Tibial artery (tissue), 4 donors: Measurements from ENCODE around the gene KDM3A.

Experiments
- DNase-seq, 2 donors: peaks; one replicate each; pipeline ENCODE4 v3.0.0-alpha.2; 2019
- H3K27ac ChIP-seq, 2 donors: fragments of 200-600 bp; sonication (generic) in 1 of 2; 1 replicate in 1 of 2; 2 replicates in 1 of 2; pipeline ENCODE4 v1.5.1; 2018 to 2019; ENCODE audit warnings: mild to moderate bottlenecking in 1 of 2
- H3K27me3 ChIP-seq, 2 donors: fragments of 200-600 bp; sonication (generic) in 1 of 2; one replicate each; pipeline versions ENCODE4 v1.5.1 to v1.6.0; 2016 to 2019
- H3K36me3 ChIP-seq, 3 donors: fragments of 200-600 bp; sonication (generic) in 2 of 3; one replicate each; pipeline ENCODE4 v1.5.1; 2016 to 2019; ENCODE audit warnings: mild to moderate bottlenecking in 2 of 3
- H3K4me1 ChIP-seq, 4 donors: fragments of 200-600 bp; sonication (generic) in 2 of 4; 1 replicate in 3 of 4; 2 replicates in 1 of 4; pipeline ENCODE4 v1.5.1; 2016 to 2019
- H3K4me3 ChIP-seq, 2 donors: fragments of 200-600 bp; sonication (generic) in 1 of 2; 1 replicate in 1 of 2; 2 replicates in 1 of 2; pipeline ENCODE4 v1.5.1; 2018 to 2019; ENCODE audit warnings: mild to moderate bottlenecking in 2 of 2
- H3K9me3 ChIP-seq, 3 donors: fragments of 200-600 bp; sonication (generic) in 1 of 3; one replicate each; pipeline ENCODE4 v1.5.1; 2016 to 2019
- intact Hi-C: fragments of 100-400 bp; cut with DNase I; formaldehyde crosslinking; loops from one replicate; pipeline ENCODE4 v1.15.0; 2023; ENCODE audit warnings: low total_unique reads
- TF ChIP-seq, protein P1 (sequence below), 2 experiments: fragments of 200-600 bp in 1 of 2; fragments of 450-650 bp in 1 of 2; IDR thresholded peaks; one replicate each; pipeline ENCODE4 v1.5.1; 2017 to 2019; ENCODE audit warnings: antibody characterized with exemption in 2 of 2, mild to moderate bottlenecking in 1 of 2, moderate library complexity in 1 of 2

Gene KDM3A

DNA sequence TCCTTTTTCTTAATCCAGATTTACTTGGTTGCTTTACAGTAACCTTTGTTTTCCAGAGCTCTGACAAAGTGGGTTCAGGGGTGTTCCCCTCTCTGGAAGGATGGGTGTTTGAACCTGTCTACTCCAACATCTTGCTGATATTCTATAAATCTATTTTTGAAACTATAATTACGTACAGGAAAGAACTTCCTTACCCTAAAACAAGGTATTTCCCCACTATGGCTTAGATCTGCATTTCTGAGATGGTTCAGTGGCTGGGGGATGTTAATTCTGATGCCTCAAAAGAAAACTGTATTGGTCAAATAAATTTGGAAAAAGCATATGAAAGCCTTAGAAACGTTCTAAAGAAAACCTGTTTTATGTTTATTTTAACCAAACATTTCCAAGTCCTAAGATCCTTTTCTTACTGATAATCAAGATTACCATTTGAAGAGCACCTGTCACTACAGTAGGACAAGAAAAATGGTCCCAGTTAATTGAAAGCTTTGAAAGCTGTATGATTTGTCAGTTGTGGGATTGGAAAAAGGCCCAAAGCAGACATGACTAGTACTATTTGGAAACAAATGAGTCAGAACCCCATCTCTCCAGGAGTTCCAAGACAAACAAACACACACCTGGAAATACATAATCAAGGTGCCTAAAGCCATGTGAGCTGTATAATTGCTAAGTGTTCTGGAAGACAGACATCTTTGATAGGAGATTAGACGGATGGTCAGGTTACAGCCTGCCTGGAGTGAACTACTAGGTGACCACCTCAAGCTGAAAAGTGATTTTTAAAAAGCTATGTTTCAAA, 57.5 kb downstream of the KDM3A start:
- H3K9me3 ChIP-seq: peaks cover 0 to 5% (median 0%) of the 10 kb centered on the region in 3 donors
- no peak overlapping the region for H3K4me3 ChIP-seq
- H3K27me3 ChIP-seq: no peaks in the 10 kb centered on the region
- TF ChIP-seq, protein P1, sequence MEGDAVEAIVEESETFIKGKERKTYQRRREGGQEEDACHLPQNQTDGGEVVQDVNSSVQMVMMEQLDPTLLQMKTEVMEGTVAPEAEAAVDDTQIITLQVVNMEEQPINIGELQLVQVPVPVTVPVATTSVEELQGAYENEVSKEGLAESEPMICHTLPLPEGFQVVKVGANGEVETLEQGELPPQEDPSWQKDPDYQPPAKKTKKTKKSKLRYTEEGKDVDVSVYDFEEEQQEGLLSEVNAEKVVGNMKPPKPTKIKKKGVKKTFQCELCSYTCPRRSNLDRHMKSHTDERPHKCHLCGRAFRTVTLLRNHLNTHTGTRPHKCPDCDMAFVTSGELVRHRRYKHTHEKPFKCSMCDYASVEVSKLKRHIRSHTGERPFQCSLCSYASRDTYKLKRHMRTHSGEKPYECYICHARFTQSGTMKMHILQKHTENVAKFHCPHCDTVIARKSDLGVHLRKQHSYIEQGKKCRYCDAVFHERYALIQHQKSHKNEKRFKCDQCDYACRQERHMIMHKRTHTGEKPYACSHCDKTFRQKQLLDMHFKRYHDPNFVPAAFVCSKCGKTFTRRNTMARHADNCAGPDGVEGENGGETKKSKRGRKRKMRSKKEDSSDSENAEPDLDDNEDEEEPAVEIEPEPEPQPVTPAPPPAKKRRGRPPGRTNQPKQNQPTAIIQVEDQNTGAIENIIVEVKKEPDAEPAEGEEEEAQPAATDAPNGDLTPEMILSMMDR (IDR thresholded peaks at IDR 0.05): no peak
- intact Hi-C loops: no loop called here
- H3K4me1 ChIP-seq: no peaks in the 10 kb centered on the region
- no peak for DNase-seq
- H3K27ac ChIP-seq: no peak overlapping the region
- H3K36me3 ChIP-seq: peaks cover 64 to 79% (median 78%) of the 10 kb centered on the region in 3 donors

DNA sequence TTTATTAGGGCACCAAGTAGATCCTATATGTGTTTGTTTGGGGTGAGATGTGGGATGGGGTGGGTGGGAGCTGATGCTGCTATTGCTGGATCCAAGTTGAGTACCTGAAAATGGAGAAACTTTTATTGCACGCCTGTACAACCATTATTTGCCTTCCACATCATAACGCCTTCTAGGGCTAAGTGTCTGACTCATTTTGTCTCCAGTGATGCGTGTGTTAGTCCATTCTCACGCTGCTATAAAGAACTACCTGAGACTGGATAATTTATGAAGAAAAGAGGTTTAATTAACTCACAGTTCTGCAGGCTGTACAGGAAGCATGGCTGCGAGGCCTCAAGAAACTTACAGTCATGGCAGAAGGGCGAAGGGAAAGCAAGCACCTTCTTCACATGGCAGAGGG, 58.2 kb downstream of the KDM3A start:
- Histone ChIP-seq H3K36me3 (peaks cover 68 to 76% (median 72%) of the 10 kb centered on the region in 3 donors), H3K27me3 (no peaks in the 10 kb centered on the region), H3K4me3 (no peak overlapping the region), H3K4me1 (no peaks in the 10 kb centered on the region), H3K27ac (no peak overlapping the region), H3K9me3 (peaks cover 0 to 5% (median 0%) of the 10 kb centered on the region in 3 donors)
- intact Hi-C loops: no loop called here
- TF ChIP-seq, protein P1 (IDR thresholded peaks at IDR 0.05): no peak
- DNase-seq: no peak

DNA sequence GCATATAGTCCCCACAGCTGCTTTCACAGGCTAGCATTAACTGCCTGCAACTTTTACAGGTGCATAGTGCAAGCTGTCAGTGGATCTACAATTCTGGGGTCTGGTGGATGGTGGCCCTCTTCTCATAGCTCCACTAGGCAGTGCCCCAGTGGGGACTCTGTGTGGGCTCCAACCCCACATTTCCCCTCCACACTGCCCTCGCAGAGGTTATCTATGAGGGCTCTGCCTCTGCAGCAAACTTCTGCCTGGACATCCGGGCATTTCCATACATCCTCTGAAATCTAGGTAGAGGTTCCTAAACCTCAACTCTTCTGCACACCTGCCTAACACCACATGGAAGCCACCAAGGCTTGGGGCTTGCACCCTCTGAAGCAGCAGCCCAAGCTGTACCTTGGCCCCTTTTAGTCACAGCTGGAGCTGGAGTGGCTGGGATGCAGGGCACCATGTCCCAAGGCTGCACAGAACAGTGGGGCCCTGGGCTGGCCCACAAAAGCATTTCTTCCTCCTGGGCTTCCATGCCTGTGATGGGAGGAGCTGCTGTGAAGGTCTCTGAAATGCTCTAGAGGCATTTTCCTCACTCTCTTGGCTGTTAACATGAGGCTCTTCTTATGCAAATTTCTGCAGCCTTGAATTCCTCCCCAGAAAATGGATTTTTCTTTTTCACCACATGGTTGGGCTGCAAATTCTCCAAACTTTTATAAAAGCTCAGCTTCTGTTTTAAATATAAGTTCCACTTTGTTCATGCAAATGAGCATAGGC, 59.3 kb downstream of the KDM3A start:
- H3K27me3 ChIP-seq: no peaks in the 10 kb centered on the region
- H3K9me3 ChIP-seq: peaks cover 0 to 5% (median 0%) of the 10 kb centered on the region in 3 donors
- H3K4me1 ChIP-seq: no peaks in the 10 kb centered on the region
- no peak for DNase-seq
- intact Hi-C loops: no loop called here
- no peak overlapping the region for H3K4me3 ChIP-seq
- TF ChIP-seq, protein P1 (IDR thresholded peaks at IDR 0.05): no peak
- H3K27ac ChIP-seq: no peak overlapping the region
- H3K36me3 ChIP-seq: peaks cover 69 to 77% (median 76%) of the 10 kb centered on the region in 3 donors

DNA sequence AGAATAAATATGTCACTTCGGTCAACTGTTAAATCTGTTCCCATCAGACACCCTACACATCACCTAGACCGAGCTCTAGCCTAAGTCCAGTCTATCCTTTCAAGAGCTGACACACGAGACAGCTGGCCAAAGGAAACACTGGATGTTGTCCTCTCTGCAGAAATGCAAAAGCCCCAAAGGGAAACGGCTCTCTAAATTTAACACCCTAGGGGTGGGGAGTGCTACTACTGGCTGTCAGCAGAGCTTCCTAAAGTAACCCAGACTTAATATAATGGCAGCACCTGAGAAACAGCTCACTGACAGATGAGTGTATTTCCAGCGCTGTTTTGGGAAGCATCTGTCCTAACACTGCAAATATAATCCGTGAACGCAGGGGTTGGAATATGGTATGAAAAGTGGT, 66.4 kb downstream of the KDM3A start:
- Histone ChIP-seq H3K36me3 (peaks cover 40 to 65% (median 55%) of the 10 kb centered on the region in 3 donors), H3K4me3 (no peak overlapping the region), H3K4me1 (no peaks in the 10 kb centered on the region), H3K9me3 (no peaks in the 10 kb centered on the region), H3K27me3 (no peaks in the 10 kb centered on the region), H3K27ac (no peak overlapping the region)
- no peak for DNase-seq
- TF ChIP-seq, protein P1 (IDR thresholded peaks at IDR 0.05): no peak
- intact Hi-C loops: no loop called here

DNA sequence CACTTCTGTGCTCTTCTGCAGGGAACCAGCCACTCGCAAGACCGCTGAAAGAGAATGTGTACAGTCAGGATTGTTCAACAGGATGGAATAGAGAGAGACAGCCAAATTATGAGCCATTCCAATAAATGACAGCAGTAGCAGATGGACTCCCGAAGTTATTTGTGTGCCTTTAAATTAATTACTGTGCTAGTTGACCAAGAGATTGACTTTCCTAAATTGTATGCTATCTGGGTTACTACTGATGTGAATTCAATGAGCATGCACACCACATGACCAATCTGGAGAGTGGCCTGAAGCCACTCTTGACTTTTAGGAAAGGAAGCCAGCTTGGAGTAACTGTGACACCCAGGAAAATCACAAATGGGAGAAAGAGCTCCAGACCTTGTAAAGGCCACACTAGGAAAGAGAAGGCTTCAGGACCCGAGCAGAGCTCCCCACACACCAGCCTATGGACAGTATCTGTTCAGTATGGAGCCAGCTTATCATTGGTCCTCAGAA, 69.3 kb downstream of the KDM3A start:
- Histone ChIP-seq H3K27ac (no peak overlapping the region), H3K4me3 (no peak overlapping the region), H3K9me3 (no peaks in the 10 kb centered on the region), H3K36me3 (peaks cover 28 to 46% (median 38%) of the 10 kb centered on the region in 3 donors), H3K27me3 (no peaks in the 10 kb centered on the region), H3K4me1 (peaks cover 0 to 9% (median 0%) of the 10 kb centered on the region in 4 donors)
- intact Hi-C loops: no loop called here
- DNase-seq: no peak
- TF ChIP-seq, protein P1 (IDR thresholded peaks at IDR 0.05): no peak
